MCF 10A (cell line): ENCODE data around the gene URB1. TPM values are rescaled to one million over a fixed set of nuclear protein-coding genes. Genes with fewer than 3 reads are reported as not detected.

Experiments used
- BruUV-seq: library from RNA; stranded (reverse); fragments of 400-500 nt; replicated peaks from 2 replicates; lab custom pipeline; 2021; lab: Mats Ljungman, UMichigan
- CTCF ChIA-PET: fragments of 300-600 bp; sonication (Branson Sonifier 250); formaldehyde crosslinking; extraction: SDS; loops from one replicate; lab custom pipeline; 2021; ENCODE audit warnings: antibody characterized with exemption, inconsistent platforms; lab: Yijun Ruan, JAX
- POLR2A ChIA-PET: fragments of 300-600, 350-650 bp; sonication (Branson Sonifier 250); formaldehyde crosslinking; extraction: SDS; loops from one replicate; lab custom pipeline; 2020; ENCODE audit warnings: antibody characterized with exemption, inconsistent platforms; lab: Yijun Ruan, JAX
- DNase-seq: peaks from one replicate; pipeline ENCODE4 v3.0.0-alpha.2; 2018; ENCODE audit not compliant: unreplicated experiment
- H3K27ac Mint-ChIP-seq: one replicate; pipeline ENCODE4 v1.8.0; 2022; ENCODE audit warnings: mild to moderate bottlenecking, low read depth, mixed read lengths; ENCODE audit not compliant: unreplicated experiment
- H3K27me3 Mint-ChIP-seq: one replicate; pipeline ENCODE4 v1.8.0; 2022; ENCODE audit warnings: mixed read lengths; ENCODE audit not compliant: insufficient read depth, unreplicated experiment
- H3K36me3 Mint-ChIP-seq: one replicate; pipeline ENCODE4 v1.8.0; 2022; ENCODE audit warnings: mild to moderate bottlenecking, moderate library complexity, mixed read lengths; ENCODE audit not compliant: insufficient read depth, unreplicated experiment
- H3K4me1 Mint-ChIP-seq: one replicate; pipeline ENCODE4 v1.8.0; 2022; ENCODE audit warnings: mixed read lengths; ENCODE audit not compliant: insufficient read depth, unreplicated experiment
- H3K4me3 Mint-ChIP-seq: one replicate; pipeline ENCODE4 v1.8.0; 2022; ENCODE audit warnings: mild to moderate bottlenecking, moderate library complexity, mixed read lengths; ENCODE audit not compliant: unreplicated experiment
- H3K9me3 Mint-ChIP-seq: one replicate; pipeline ENCODE4 v1.8.0; 2022; ENCODE audit warnings: mixed read lengths; ENCODE audit not compliant: unreplicated experiment
- CTCF ChIP-seq: fragments of 200-600 bp; IDR thresholded peaks from one replicate; pipeline ENCODE4 v1.8.0; 2022; ENCODE audit warnings: antibody characterized with exemption, mild to moderate bottlenecking; ENCODE audit not compliant: unreplicated experiment
- intact Hi-C: fragments of 100-400 bp; cut with micrococcal nuclease; formaldehyde crosslinking; loops from 2 replicates; pipeline ENCODE4 v1.14.1; 2022
- total RNA-seq: library from RNA; stranded (reverse); gene quantifications from 2 replicates; pipeline ENCODE4 v1.2.3, GENCODE V29; 2022

Gene URB1
- total RNA-seq, 1 experiment from 2014 or later, result 43.5 TPM

GRCh38 chr21:32415451-32416398 lies 22.9 kb upstream of the URB1 start:
- no peak for DNase-seq
- POLR2A ChIA-PET, result interaction anchor here (0.5 to 7.1 kb wide), 6 partner anchors 10 to 280 kb away, joined by 3 to 97 read pairs (median 3); partner anchors contain the start of gene URB1
- peak overlapping the region; percentile 39 for H3K27ac Mint-ChIP-seq

GRCh38 chr21:32414579-32415358 lies 22.0 kb upstream of the URB1 start:
- CTCF ChIA-PET, result interaction anchor here (0.6 to 3.5 kb wide), 19 partner anchors 9 to 1506 kb away, joined by 3 to 22 read pairs (median 4); partner anchors contain the start of gene URB1
- peak; percentile 58 for TF ChIP-seq CTCF
- peak; percentile 58 for DNase-seq
- BruUV-seq, result no TSS peak
- POLR2A ChIA-PET, result interaction anchor here (1.0 to 7.1 kb wide), 10 partner anchors 11 to 186 kb away, joined by 3 to 97 read pairs (median 8); partner anchors contain the start of gene URB1
- Mint-ChIP-seq H3K27ac (peak overlapping the region; percentile 74), H3K4me3 (peak overlapping the region; percentile 97), H3K27me3 (no peaks in the 10 kb centered on the region), H3K36me3 (peaks cover 15% of the 10 kb centered on the region), H3K9me3 (no peaks in the 10 kb centered on the region), H3K4me1 (peaks cover 46% of the 10 kb centered on the region)
- intact Hi-C loops, result loop anchor here (1.0 kb wide), 2 partner anchors 155 to 187 kb away; no protein-coding TSS in a partner anchor

More at GRCh38 chr21:32415451-32416398, 22.9 kb upstream of the URB1 start:
- Mint-ChIP-seq H3K36me3 (peaks cover 15% of the 10 kb centered on the region), H3K27me3 (no peaks in the 10 kb centered on the region), H3K4me1 (peaks cover 39% of the 10 kb centered on the region), H3K4me3 (peak overlapping the region; percentile 97), H3K9me3 (no peaks in the 10 kb centered on the region)
- CTCF ChIA-PET, result interaction anchor here (0.6 to 3.5 kb wide), 13 partner anchors 11 to 557 kb away, joined by 3 to 22 read pairs (median 5); no protein-coding TSS in a partner anchor
- TF ChIP-seq CTCF, result no peak
- no TSS peak for BruUV-seq
- intact Hi-C loops, result no loop called here

GRCh38 chr21:32413697-32414578 lies 21.1 kb upstream of the URB1 start:
- H3K4me3 Mint-ChIP-seq, result peak overlapping the region; percentile 97
- ChIA-PET CTCF (interaction anchor here (0.6 to 3.5 kb wide), 17 partner anchors 9 to 1505 kb away, joined by 3 to 22 read pairs (median 4); partner anchors contain the start of gene URB1), POLR2A (interaction anchor here (0.7 to 7.1 kb wide), 16 partner anchors 8 to 314 kb away, joined by 3 to 97 read pairs (median 6); partner anchors contain the start of genes CFAP298, SYNJ1 and URB1)
- peaks cover 46% of the 10 kb centered on the region for H3K4me1 Mint-ChIP-seq
- H3K36me3 Mint-ChIP-seq, result peaks cover 15% of the 10 kb centered on the region
- no peaks in the 10 kb centered on the region for H3K9me3 Mint-ChIP-seq
- DNase-seq, result peak; percentile 47
- H3K27ac Mint-ChIP-seq, result peak overlapping the region; percentile 81
- no peak for TF ChIP-seq CTCF
- intact Hi-C loops, result loop anchor here (1.0 kb wide), 2 partner anchors 155 to 187 kb away; no protein-coding TSS in a partner anchor
- H3K27me3 Mint-ChIP-seq, result no peaks in the 10 kb centered on the region
- BruUV-seq, result no TSS peak
